M059J (cell line): ENCODE data around the gene RIC3. TPM values are rescaled to one million over a fixed set of nuclear protein-coding genes. Genes with fewer than 3 reads are reported as not detected.

Experiments used
- DNase-seq: peaks from one replicate; pipeline ENCODE4 v3.0.0-alpha.2; 2012; ENCODE audit warnings: low read depth
- total RNA-seq: library from RNA; depleted of rRNA; stranded (reverse); fragments of >200 nt; shearing (Covaris generic); gene quantifications from 2 replicates; pipeline ENCODE4 v1.2.3, GENCODE V29; 2014

Gene RIC3
- total RNA-seq, 1 experiment from 2014 or later = 0.32 TPM

GRCh38 chr11:8105133-8105532, 63.7 kb downstream of the RIC3 start:
- DNase-seq = no peak

- no peak for DNase-seq
Measured at GRCh38 chr11:8103909-8104308, 64.9 kb downstream of the RIC3 start.

- no peak for DNase-seq
Measured at GRCh38 chr11:8102965-8103364, 65.9 kb downstream of the RIC3 start.

GRCh38 chr11:8102296-8102915, 66.4 kb downstream of the RIC3 start:
- DNase-seq = no peak

- no peak for DNase-seq
Measured at GRCh38 chr11:8101421-8101820, 67.4 kb downstream of the RIC3 start.

- DNase-seq = no peak
Measured at GRCh38 chr11:8100605-8101004, 68.2 kb downstream of the RIC3 start.

GRCh38 chr11:8100158-8100557, 68.7 kb downstream of the RIC3 start:
- DNase-seq = no peak

- peak; percentile 75 for DNase-seq
Measured at GRCh38 chr11:8099291-8099899, 69.4 kb downstream of the RIC3 start.

- DNase-seq = no peak
Measured at GRCh38 chr11:8098879-8099278, 69.9 kb downstream of the RIC3 start.

- no peak for DNase-seq
Measured at GRCh38 chr11:8098361-8098760, 70.5 kb downstream of the RIC3 start.

- no peak for DNase-seq
Measured at GRCh38 chr11:8097926-8098325, 70.9 kb downstream of the RIC3 start.

GRCh38 chr11:8097468-8097867, 71.4 kb downstream of the RIC3 start:
- DNase-seq = no peak

GRCh38 chr11:8097062-8097461, 71.8 kb downstream of the RIC3 start:
- no peak for DNase-seq

GRCh38 chr11:8096575-8096974, 72.2 kb downstream of the RIC3 start:
- DNase-seq = no peak

GRCh38 chr11:8095806-8096522, 72.9 kb downstream of the RIC3 start:
- DNase-seq = no peak

- no peak for DNase-seq
Measured at GRCh38 chr11:8095371-8095770, 73.5 kb downstream of the RIC3 start.

GRCh38 chr11:8094656-8095055, 74.2 kb downstream of the RIC3 start:
- no peak for DNase-seq

- DNase-seq = no peak
Measured at GRCh38 chr11:8093931-8094575, 74.8 kb downstream of the RIC3 start.

- peak; percentile 70 for DNase-seq
Measured at GRCh38 chr11:8092587-8093424, 76.0 kb downstream of the RIC3 start.

GRCh38 chr11:8091721-8092120, 77.1 kb downstream of the RIC3 start:
- no peak for DNase-seq

- DNase-seq = no peak
Measured at GRCh38 chr11:8090756-8091155, 78.1 kb downstream of the RIC3 start.
